ENCODE data around the gene UQCRQ. TPM values are rescaled to one million over a fixed set of nuclear protein-coding genes. Genes with fewer than 3 reads are reported as not detected.

Gene UQCRQ
- 366 to 585 TPM (median 499 TPM) in 5 replicates for total RNA-seq (2022; extraction: Qiagen RNA extraction)

GRCh38 chr5:132866342-132867045 lies at the start of gene UQCRQ, which contains the start of gene GDF9:
TSS of gene UQCRQ (plus strand) at chr5:132866642. CDS start at chr5:132866882, 240 bp downstream.
TSS of gene GDF9 (minus strand) at chr5:132866469. CDS start at chr5:132864533, 1,936 bp downstream.

GRCh38 chr5:132830436-132831094 lies 35.9 kb upstream of the UQCRQ start, which contains the start of gene SHROOM1:
TSS of gene SHROOM1 (minus strand) at chr5:132830647. CDS start at chr5:132826140, 4,507 bp downstream.

GRCh38 chr5:132873119-132873929 lies 6.9 kb downstream of the UQCRQ start, which contains the start of gene LEAP2:
TSS of gene LEAP2 (plus strand) at chr5:132873668. CDS start at chr5:132873695, 27 bp downstream.

Other genes starting within 250 kb of the UQCRQ start
- 0.06 to 0.13 TPM in 2 of 5 replicates, not detected in the others for gene IL13, start 208.5 kb upstream of the UQCRQ start, total RNA-seq (2022; extraction: Qiagen RNA extraction)
- not detected in 5 replicates for gene IL4, start 192.7 kb upstream of the UQCRQ start, total RNA-seq (2022; extraction: Qiagen RNA extraction)
- gene KIF3A, start 129.1 kb upstream of the UQCRQ start, total RNA-seq (2022; extraction: Qiagen RNA extraction) = 5.2 to 11.6 TPM (median 8.7 TPM) in 5 replicates
- gene CCNI2, start 119.2 kb upstream of the UQCRQ start, total RNA-seq (2022; extraction: Qiagen RNA extraction) = 0.07 to 0.42 TPM (median 0.12 TPM) in 4 of 5 replicates, not detected in the other
- 16.6 to 23.3 TPM (median 20.5 TPM) in 5 replicates for gene SEPTIN8, start 89.4 kb upstream of the UQCRQ start, total RNA-seq (2022; extraction: Qiagen RNA extraction)
- 0.09 to 0.16 TPM (median 0.14 TPM) in 5 replicates for gene SOWAHA, start 53.3 kb upstream of the UQCRQ start, total RNA-seq (2022; extraction: Qiagen RNA extraction)
- 8.6 to 10.5 TPM (median 10.3 TPM) in 5 replicates for gene SHROOM1, start 36.0 kb upstream of the UQCRQ start, total RNA-seq (2022; extraction: Qiagen RNA extraction)
- 0.18 to 0.31 TPM (median 0.21 TPM) in 5 replicates for gene GDF9, start 173 bp upstream of the UQCRQ start, total RNA-seq (2022; extraction: Qiagen RNA extraction)
- 0.73 to 1.6 TPM (median 1.1 TPM) in 5 replicates for gene LEAP2, start 7.0 kb downstream of the UQCRQ start, total RNA-seq (2022; extraction: Qiagen RNA extraction)
- gene AFF4, start 97.0 kb downstream of the UQCRQ start, total RNA-seq (2022; extraction: Qiagen RNA extraction) = 17.0 to 26.2 TPM (median 21.2 TPM) in 5 replicates
- 25.8 to 31.8 TPM (median 27.9 TPM) in 5 replicates for gene ZCCHC10, start 159.9 kb downstream of the UQCRQ start, total RNA-seq (2022; extraction: Qiagen RNA extraction)
- gene HSPA4, start 185.4 kb downstream of the UQCRQ start, total RNA-seq (2022; extraction: Qiagen RNA extraction) = 170 to 182 TPM (median 171 TPM) in 5 replicates

Data from A549 treated with CORT108297 at 1 μM for 4 hours (cell line).